ENCODE measurements around the gene ARHGAP40. TPM values are rescaled to one million over a fixed set of nuclear protein-coding genes. Genes with fewer than 3 reads are reported as not detected.

The ARHGAP40 gene
- total and polyA plus RNA-seq, 2 of the 13 experiments (the other 11 are each of a cell fraction or from before 2014, with no cell fraction given), result 0.75 to 2.1 TPM

DNA sequence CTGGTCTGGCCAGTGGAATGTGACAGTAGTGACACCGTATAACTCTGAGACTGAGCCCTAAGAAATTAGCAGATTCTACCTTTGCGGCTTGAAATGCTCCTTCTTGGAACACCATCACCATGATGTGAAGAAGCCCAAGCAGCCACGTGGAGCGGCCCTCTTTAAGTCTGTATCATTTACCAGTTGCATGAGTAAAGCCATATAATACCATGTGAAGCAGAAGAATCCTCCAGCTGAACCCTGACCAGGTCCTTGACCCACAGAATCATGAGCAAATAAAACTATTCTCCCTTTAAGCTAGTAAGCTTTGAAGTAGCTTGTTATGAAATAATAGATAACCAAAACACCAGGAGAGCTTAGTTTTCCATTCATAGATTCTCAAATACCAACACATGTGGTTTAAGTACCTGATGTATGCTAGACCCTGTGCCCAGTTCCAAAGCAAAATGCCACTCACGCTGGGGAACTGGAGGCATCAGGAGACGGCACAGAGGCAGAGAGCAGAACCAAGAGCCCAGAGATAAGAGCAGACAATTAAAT is 65.9 kb downstream of the ARHGAP40 start (continued):
- TF ChIP-seq, protein P1, sequence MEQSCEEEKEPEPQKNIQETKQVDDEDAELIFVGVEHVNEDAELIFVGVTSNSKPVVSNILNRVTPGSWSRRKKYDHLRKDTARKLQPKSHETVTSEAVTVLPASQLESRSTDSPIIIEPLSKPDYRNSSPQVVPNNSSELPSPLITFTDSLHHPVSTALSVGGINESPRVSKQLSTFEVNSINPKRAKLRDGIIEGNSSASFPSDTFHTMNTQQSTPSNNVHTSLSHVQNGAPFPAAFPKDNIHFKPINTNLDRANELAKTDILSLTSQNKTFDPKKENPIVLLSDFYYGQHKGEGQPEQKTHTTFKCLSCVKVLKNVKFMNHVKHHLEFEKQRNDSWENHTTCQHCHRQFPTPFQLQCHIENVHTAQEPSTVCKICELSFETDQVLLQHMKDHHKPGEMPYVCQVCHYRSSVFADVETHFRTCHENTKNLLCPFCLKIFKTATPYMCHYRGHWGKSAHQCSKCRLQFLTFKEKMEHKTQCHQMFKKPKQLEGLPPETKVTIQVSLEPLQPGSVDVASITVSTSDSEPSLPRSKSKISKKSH (CRISPR knock-in tag; IDR thresholded peaks at IDR 0.05; ENCODE audit: borderline replicate concordance), result no peak
- no peak for TF ChIP-seq ETS1 (CRISPR knock-in tag; IDR thresholded peaks at IDR 0.05)
- peak; percentile 96 for TF ChIP-seq AHDC1 (CRISPR knock-in tag; IDR thresholded peaks at IDR 0.05; ENCODE audit: borderline replicate concordance)
- no peak for TF ChIP-seq FIP1L1 (IDR thresholded peaks at IDR 0.05; ENCODE audit: borderline replicate concordance, insufficient read depth, low read depth, low read length)
- no peak for TF ChIP-seq SRY (CRISPR knock-in tag; IDR thresholded peaks at IDR 0.05)
- TF ChIP-seq ZNF7 (CRISPR knock-in tag; IDR thresholded peaks at IDR 0.05), result no peak
- no peak for TF ChIP-seq CHD4 (IDR thresholded peaks at IDR 0.05; ENCODE audit: borderline replicate concordance, low read length)
- no peak for TF ChIP-seq ZBTB3 (CRISPR knock-in tag; IDR thresholded peaks at IDR 0.05; ENCODE audit: borderline replicate concordance, low read depth)
- no peak for TF ChIP-seq MBNL3 (CRISPR knock-in tag; conservative IDR thresholded peaks at IDR 0.05)
- no peak for TF ChIP-seq ZNF17 (CRISPR knock-in tag; IDR thresholded peaks at IDR 0.05)
- peak; percentile 90; the same call in 1 of the 2 replicates for TF ChIP-seq MIXL1 (CRISPR knock-in tag; IDR thresholded peaks at IDR 0.05)
- no peak for TF ChIP-seq SMARCC2 (IDR thresholded peaks at IDR 0.05)
- peak; percentile 84 for TF ChIP-seq TEF (CRISPR knock-in tag; IDR thresholded peaks at IDR 0.05)
- no peak for TF ChIP-seq ZNF18 (CRISPR knock-in tag; IDR thresholded peaks at IDR 0.05; ENCODE audit: insufficient replicate concordance)
- peak; percentile 99 for TF ChIP-seq RARA (CRISPR knock-in tag; IDR thresholded peaks at IDR 0.05)
- no peak for TF ChIP-seq TIGD3 (CRISPR knock-in tag; IDR thresholded peaks at IDR 0.05; ENCODE audit: borderline replicate concordance)
- no peak for TF ChIP-seq CENPX (CRISPR knock-in tag; IDR thresholded peaks at IDR 0.05)
